ENCODE results near the gene FAM118B.

Gene FAM118B

DNA sequence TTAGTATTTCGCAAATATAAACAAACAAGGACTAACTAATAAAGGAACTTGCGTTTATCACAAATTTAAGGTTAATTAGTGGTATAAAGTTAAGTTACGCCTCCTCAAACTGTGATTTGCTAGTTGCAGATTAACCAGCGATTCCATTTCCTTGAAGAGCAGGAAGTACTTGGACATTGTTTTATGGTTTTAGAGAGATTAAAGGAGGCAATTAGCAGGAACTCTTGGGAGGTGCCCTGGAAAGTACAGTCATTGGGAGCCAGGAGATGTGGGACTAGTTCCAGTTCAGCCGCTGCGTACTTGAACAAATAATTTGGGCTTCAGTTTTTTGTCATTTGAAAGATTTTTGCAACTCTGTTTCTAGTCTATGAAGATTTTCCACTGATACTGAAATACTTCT is 3.3 kb downstream of the FAM118B start:
- Histone ChIP-seq H2AFZ (ENCODE audit: low read depth, low read length) (no peak overlapping the region), H3K27me3 (ENCODE audit: insufficient read depth, low read length) (no peaks in the 10 kb centered on the region), H3K4me3 (ENCODE audit: low read length) (no peak overlapping the region), H3K9me3 (ENCODE audit: low read length) (no peaks in the 10 kb centered on the region), H3K4me1 (ENCODE audit: insufficient read depth, low read length) (peaks cover 11% of the 10 kb centered on the region), H3K36me3 (ENCODE audit: insufficient read depth, low read length) (peaks cover 2% of the 10 kb centered on the region)

GRCh38 chr11:126216526-126217305 is 5.1 kb downstream of the FAM118B start:
- no peaks in the 10 kb centered on the region for H3K9me3 ChIP-seq (ENCODE audit: low read length)
- H3K27me3 ChIP-seq (ENCODE audit: insufficient read depth, low read length) = no peaks in the 10 kb centered on the region
- H3K36me3 ChIP-seq (ENCODE audit: insufficient read depth, low read length) = no peaks in the 10 kb centered on the region
- no peak overlapping the region for H2AFZ ChIP-seq (ENCODE audit: low read depth, low read length)
- peaks cover 4% of the 10 kb centered on the region for H3K4me1 ChIP-seq (ENCODE audit: insufficient read depth, low read length)
- no peak overlapping the region for H3K4me3 ChIP-seq (ENCODE audit: low read length)

DNA sequence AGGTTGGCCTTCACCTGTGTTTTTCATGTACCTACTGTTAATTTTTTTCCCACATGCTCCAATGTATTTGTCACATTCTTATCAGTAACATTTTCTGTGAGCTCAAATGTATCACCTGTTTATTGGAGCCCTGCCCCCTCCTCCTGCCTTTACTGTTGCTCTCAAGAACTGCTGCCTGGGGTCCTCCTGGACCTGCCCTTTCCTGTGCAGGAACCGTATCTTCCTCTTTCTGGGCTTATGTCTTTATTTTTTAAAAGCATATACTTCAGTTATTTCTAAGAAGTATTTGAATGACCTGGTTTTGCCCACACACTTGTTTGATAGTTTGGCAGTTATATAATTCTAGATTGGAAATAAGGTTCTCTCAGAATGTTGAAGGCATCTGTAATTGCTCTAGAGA is 5.9 kb downstream of the FAM118B start:
- Histone ChIP-seq H3K9me3 (ENCODE audit: low read length) (no peaks in the 10 kb centered on the region), H3K36me3 (ENCODE audit: insufficient read depth, low read length) (no peaks in the 10 kb centered on the region), H3K4me3 (ENCODE audit: low read length) (no peak overlapping the region), H3K27me3 (ENCODE audit: insufficient read depth, low read length) (no peaks in the 10 kb centered on the region), H2AFZ (ENCODE audit: low read depth, low read length) (no peak overlapping the region), H3K4me1 (ENCODE audit: insufficient read depth, low read length) (peaks cover 4% of the 10 kb centered on the region)

DNA sequence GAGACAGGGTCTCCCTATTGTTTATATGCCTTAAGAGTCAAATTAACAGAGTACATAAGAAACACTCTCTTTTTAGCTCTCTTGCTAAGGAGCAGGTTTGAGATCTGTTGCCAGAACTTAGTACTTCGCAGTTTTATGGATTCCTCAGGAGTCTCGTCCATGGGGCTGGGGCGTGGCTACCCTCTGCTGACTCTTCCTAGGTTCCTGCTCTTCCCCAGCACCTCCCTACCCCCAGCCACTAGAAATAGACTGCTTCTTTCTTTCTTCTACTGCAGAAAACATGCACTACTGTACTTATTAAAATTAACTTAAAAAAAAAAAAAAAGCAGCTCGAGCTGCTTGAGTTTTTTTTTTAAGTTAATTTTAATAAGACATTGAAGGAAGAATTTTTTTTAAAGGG is 8.0 kb downstream of the FAM118B start:
- no peak overlapping the region for H2AFZ ChIP-seq (ENCODE audit: low read depth, low read length)
- no peaks in the 10 kb centered on the region for H3K36me3 ChIP-seq (ENCODE audit: insufficient read depth, low read length)
- no peaks in the 10 kb centered on the region for H3K27me3 ChIP-seq (ENCODE audit: insufficient read depth, low read length)
- no peaks in the 10 kb centered on the region for H3K9me3 ChIP-seq (ENCODE audit: low read length)
- no peaks in the 10 kb centered on the region for H3K4me1 ChIP-seq (ENCODE audit: insufficient read depth, low read length)
- no peak overlapping the region for H3K4me3 ChIP-seq (ENCODE audit: low read length)

DNA sequence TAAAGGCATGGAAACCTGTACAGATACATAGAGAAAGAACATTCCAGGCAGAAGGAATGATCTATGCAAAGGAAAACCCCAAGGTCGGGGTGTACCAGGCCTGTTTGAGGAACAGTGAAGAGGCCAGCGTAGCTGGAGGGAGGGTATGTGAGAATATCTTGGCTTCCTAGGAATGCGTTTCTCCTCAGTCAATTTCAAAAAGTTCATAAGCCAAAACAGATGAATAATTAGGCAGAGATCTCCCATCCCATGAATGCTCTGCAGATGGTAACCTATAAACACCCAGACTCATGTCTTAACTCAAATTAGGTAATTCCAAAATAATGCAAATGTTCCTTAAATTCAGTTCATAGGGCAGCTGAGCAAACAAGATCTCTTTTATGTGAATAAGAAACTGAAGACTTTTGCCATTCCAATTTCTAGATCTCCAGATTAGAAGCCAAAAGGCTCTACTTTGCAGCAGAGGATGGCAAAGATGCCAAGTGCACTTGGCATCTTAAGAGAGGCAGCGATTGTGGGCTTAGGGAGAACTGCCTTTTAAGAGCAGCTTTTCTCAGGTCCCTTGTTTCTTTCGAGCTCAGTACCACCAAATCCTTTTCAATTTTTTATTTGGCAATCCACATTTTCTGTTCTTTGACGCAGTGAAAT is 13.2 kb downstream of the FAM118B start:
- Histone ChIP-seq H3K36me3 (ENCODE audit: insufficient read depth, low read length) (peaks cover 2% of the 10 kb centered on the region), H3K4me1 (ENCODE audit: insufficient read depth, low read length) (no peaks in the 10 kb centered on the region), H3K4me3 (ENCODE audit: low read length) (no peak overlapping the region), H3K9me3 (ENCODE audit: low read length) (no peaks in the 10 kb centered on the region), H3K27me3 (ENCODE audit: insufficient read depth, low read length) (no peaks in the 10 kb centered on the region), H2AFZ (ENCODE audit: low read depth, low read length) (no peak overlapping the region)

GRCh38 chr11:126225295-126225665 is 13.7 kb downstream of the FAM118B start:
- Histone ChIP-seq H3K36me3 (ENCODE audit: insufficient read depth, low read length) (peaks cover 2% of the 10 kb centered on the region), H3K27me3 (ENCODE audit: insufficient read depth, low read length) (no peaks in the 10 kb centered on the region), H3K4me3 (ENCODE audit: low read length) (no peak overlapping the region), H3K4me1 (ENCODE audit: insufficient read depth, low read length) (no peaks in the 10 kb centered on the region), H2AFZ (ENCODE audit: low read depth, low read length) (no peak overlapping the region), H3K9me3 (ENCODE audit: low read length) (no peaks in the 10 kb centered on the region)

DNA sequence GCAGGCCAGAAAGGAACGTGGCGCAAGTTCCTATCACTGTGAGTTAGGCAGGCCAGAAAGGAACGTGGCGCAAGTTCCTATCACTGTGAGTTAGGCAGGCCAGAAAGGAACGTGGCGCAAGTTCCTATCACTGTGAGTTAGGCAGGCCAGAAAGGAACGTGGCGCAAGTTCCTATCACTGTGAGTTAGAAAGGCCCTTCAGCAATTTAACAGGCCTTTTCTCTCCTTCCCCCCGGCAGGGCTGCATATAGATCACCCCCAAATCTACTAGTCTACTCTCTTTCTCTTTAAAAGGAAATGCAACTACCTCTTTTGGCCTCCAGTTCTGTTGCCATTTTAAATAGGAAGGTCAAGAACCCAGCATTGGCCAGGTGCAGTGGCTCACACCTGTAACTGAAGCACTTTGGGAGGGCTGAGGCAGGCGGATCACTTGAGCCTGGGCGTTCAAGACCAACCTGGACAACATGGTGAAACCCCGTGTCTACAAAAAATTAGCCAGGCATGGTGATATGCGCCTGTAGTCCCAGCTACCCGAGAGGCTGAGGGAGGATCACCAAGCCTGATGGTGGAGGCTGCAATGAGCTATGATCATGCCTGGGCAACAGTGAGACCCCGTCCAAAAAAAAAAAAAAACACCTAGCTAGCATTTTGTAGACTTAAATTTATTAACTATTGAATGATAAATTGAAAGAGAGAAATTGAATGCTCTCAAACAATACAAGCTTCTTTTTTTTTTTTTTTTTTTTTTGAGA is 14.9 kb downstream of the FAM118B start:
- no peak overlapping the region for H3K4me3 ChIP-seq (ENCODE audit: low read length)
- H3K27me3 ChIP-seq (ENCODE audit: insufficient read depth, low read length) = no peaks in the 10 kb centered on the region
- H2AFZ ChIP-seq (ENCODE audit: low read depth, low read length) = no peak overlapping the region
- no peaks in the 10 kb centered on the region for H3K9me3 ChIP-seq (ENCODE audit: low read length)
- peaks cover 2% of the 10 kb centered on the region for H3K36me3 ChIP-seq (ENCODE audit: insufficient read depth, low read length)
- H3K4me1 ChIP-seq (ENCODE audit: insufficient read depth, low read length) = no peaks in the 10 kb centered on the region

DNA sequence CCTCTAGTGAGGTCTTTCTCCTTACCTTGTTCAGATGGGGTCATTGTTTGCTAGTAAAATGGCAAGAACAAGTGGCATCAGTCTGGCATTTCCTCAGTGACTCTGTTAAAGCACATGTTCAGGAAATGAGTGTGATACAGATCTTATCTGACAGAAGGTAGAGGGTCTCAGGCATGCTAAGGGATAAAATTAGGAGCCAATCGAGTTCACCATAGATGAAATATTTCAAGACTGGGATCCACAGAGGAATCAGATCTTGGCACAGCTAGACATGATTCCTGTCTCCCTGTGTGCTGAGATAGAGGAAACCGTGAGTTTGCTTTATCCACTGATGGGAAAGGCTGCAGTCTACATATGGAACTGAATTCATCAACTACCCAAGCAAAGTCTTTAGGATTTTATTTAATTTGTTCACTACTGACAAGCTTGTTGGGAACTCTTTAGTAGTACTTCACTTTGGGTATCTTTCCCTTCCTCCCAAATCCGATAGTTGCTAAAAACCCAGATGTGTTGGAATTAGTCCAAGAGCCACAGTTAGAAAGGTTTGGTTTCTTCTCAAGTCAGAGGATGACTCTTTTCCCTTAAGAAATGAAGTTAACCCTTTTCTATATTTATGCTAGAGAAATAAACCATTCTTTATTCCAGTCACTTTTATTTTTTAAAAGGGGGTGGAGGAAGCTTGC is 18.4 kb downstream of the FAM118B start:
- Histone ChIP-seq H3K27me3 (ENCODE audit: insufficient read depth, low read length) (no peaks in the 10 kb centered on the region), H3K4me1 (ENCODE audit: insufficient read depth, low read length) (no peaks in the 10 kb centered on the region), H2AFZ (ENCODE audit: low read depth, low read length) (no peak overlapping the region)

GRCh38 chr11:126231725-126232459 is 20.3 kb downstream of the FAM118B start:
- Histone ChIP-seq H3K36me3 (ENCODE audit: insufficient read depth, low read length) (peaks cover 6% of the 10 kb centered on the region), H3K4me1 (ENCODE audit: insufficient read depth, low read length) (no peaks in the 10 kb centered on the region), H3K4me3 (ENCODE audit: low read length) (no peak overlapping the region), H3K9me3 (ENCODE audit: low read length) (no peaks in the 10 kb centered on the region), H2AFZ (ENCODE audit: low read depth, low read length) (no peak overlapping the region), H3K27me3 (ENCODE audit: insufficient read depth, low read length) (no peaks in the 10 kb centered on the region)

More for the DNA sequence above, 18.4 kb downstream of the FAM118B start:
- Histone ChIP-seq H3K4me3 (ENCODE audit: low read length) (no peak overlapping the region), H3K9me3 (ENCODE audit: low read length) (no peaks in the 10 kb centered on the region), H3K36me3 (ENCODE audit: insufficient read depth, low read length) (peaks cover 4% of the 10 kb centered on the region)

DNA sequence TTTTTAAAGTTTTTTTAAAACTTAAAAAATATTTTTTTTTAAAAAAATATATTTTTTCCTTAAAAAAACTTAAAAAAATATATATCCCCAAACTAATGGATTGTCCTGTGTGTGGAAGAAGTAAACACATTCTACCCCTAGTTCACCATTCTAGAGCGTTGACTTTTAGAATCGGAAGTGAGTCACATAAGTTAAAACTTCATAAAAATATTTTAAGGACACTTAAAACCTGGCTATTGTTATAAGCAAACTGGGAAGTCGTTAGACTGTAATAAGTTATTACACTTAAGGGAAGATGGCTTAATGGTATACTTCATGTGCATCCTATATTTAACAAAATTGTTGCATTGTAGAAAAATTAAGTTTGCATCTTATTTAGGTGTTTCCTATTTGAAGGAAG is 21.1 kb downstream of the FAM118B start:
- Histone ChIP-seq H3K27me3 (ENCODE audit: insufficient read depth, low read length) (no peaks in the 10 kb centered on the region), H2AFZ (ENCODE audit: low read depth, low read length) (no peak overlapping the region), H3K36me3 (ENCODE audit: insufficient read depth, low read length) (peaks cover 6% of the 10 kb centered on the region), H3K4me3 (ENCODE audit: low read length) (no peak overlapping the region), H3K9me3 (ENCODE audit: low read length) (no peaks in the 10 kb centered on the region), H3K4me1 (ENCODE audit: insufficient read depth, low read length) (no peaks in the 10 kb centered on the region)

DNA sequence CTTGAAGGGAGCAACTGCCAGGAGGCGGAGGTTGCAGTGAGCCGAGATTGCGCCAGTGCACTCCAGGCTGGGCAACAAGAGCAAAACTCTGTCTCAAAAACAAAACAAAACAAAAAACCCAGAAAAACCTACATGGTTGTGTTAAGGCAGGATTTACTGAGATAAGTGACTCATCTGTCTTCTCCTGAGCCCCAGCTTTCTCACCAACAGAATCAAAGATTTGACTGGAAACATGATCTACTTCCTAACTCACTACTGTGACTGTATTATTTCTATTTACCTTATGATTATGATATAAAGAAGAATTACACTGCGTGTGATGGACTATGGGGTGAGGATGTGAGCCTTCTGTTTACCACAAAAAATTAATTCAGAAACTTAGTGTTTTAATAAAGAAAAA is 21.8 kb downstream of the FAM118B start:
- peaks cover 6% of the 10 kb centered on the region for H3K36me3 ChIP-seq (ENCODE audit: insufficient read depth, low read length)
- H2AFZ ChIP-seq (ENCODE audit: low read depth, low read length) = no peak overlapping the region
- H3K9me3 ChIP-seq (ENCODE audit: low read length) = no peaks in the 10 kb centered on the region
- H3K27me3 ChIP-seq (ENCODE audit: insufficient read depth, low read length) = no peaks in the 10 kb centered on the region
- H3K4me3 ChIP-seq (ENCODE audit: low read length) = no peak overlapping the region
- no peaks in the 10 kb centered on the region for H3K4me1 ChIP-seq (ENCODE audit: insufficient read depth, low read length)

DNA sequence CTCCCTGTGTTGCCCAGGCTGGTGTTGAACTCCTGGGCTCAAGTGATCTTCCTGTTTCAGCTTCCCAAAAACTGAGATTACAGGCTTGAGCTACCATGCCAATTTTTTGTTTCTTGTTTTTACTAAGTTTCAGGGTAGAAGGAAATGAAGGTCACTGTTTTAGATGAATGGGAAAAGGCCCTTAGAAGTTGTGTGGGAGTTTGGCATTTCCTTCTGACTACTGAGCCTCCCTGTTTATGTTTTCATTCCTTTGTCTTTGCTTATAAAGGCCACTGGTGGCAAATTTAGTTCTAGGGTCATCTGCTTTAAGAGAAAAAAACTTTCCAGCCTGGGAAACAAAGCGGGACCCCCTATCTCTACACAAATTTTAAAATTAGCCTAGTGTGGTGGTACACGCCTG is 35.1 kb downstream of the FAM118B start:
- H3K4me1 ChIP-seq (ENCODE audit: insufficient read depth, low read length) = no peaks in the 10 kb centered on the region
- no peak overlapping the region for H2AFZ ChIP-seq (ENCODE audit: low read depth, low read length)
- H3K4me3 ChIP-seq (ENCODE audit: low read length) = no peak overlapping the region
- no peaks in the 10 kb centered on the region for H3K27me3 ChIP-seq (ENCODE audit: insufficient read depth, low read length)
- H3K9me3 ChIP-seq (ENCODE audit: low read length) = no peaks in the 10 kb centered on the region
- peaks cover 23% of the 10 kb centered on the region for H3K36me3 ChIP-seq (ENCODE audit: insufficient read depth, low read length)

Data from neuron (in vitro differentiated cells).